ENCODE measurements around the gene NCBP1.
"Not testable (repeated sequence)": the region's sequence is repeated elsewhere in the genome, so short reads cannot be mapped to it uniquely, and the experiment has no call there.

Gene NCBP1

GRCh38 chr9:97672403-97672802, 38.8 kb downstream of the NCBP1 start:
- no peak for DNase-seq (ENCODE audit: low spot score)

DNA sequence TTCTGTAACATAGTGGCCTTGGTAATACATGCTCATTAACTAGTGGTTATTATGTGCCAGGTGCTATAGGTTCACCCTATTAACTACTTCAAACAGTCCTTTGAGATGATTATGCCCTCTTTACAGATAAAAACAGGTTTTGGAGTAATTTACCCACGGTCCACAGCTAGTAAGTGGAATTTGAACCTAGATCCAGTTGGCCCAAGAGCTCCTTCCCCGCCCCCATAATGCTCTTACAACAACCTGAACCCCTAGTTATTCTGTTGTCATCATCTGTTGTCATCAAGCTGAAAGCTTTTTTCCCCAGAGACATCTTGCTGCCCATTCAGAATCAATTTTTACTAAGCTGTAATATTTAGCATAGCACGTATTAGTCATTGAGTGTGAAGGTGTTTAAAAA, 40.3 kb downstream of the NCBP1 start:
- DNase-seq (ENCODE audit: low spot score): no peak

DNA sequence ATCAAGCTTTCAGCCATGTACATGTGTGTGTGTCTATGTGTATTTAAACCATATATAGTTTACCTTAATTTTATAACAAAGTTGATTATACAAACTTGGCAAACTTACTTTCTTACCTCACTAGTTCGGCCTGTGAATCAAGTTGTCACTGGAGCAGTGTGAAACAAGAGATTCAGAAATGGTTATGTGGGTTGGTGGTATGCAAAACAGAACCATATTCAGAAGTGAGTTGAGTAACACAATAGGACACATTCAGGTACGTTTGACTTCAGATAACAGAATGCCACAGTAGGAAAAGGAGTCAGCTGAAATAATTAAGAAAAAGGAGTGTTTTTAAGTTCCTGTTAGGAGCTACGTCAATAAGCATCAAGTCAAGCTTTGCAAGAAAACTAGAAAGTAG, 42.0 kb downstream of the NCBP1 start:
- no peak for DNase-seq (ENCODE audit: low spot score)

DNA sequence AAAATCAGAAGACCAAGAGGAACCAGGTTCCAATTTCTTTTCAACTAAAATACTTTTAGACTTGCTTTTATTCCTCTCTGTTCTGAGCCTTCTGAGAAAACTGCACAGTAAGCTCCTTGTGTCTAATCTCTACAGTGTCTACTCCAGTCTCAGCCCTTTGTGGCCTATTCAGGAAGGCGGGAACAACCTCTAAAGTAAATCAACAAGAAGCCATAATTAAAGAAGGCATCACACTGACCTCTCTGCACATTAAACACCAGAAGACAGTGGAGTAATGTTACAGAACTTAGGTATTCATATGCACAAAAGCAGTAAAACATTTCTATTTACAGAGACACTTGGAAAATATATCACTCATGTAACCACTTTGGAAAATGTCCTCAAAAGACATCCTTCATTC, 48.6 kb downstream of the NCBP1 start:
- DNase-seq (ENCODE audit: low spot score): no peak

DNA sequence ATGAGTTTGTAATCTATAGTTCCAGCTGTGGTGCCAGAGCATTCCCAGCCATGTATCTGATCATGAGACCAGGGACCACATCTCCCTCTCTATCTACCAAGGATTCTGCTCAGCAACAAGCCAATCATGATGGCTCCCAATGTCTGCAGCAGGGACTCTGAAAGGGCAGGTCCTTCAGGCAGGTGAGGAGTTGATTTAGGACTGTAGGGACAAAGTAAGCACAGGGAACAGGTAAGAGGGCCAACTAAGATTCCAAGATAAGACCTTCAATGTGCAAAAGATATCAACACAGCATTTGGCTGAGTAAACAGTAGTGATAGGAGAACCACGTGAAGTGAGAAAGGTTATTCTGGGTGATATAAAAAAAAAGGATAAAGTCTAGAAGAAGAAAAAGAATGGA, 55.0 kb downstream of the NCBP1 start:
- no peak for DNase-seq (ENCODE audit: low spot score)

DNA sequence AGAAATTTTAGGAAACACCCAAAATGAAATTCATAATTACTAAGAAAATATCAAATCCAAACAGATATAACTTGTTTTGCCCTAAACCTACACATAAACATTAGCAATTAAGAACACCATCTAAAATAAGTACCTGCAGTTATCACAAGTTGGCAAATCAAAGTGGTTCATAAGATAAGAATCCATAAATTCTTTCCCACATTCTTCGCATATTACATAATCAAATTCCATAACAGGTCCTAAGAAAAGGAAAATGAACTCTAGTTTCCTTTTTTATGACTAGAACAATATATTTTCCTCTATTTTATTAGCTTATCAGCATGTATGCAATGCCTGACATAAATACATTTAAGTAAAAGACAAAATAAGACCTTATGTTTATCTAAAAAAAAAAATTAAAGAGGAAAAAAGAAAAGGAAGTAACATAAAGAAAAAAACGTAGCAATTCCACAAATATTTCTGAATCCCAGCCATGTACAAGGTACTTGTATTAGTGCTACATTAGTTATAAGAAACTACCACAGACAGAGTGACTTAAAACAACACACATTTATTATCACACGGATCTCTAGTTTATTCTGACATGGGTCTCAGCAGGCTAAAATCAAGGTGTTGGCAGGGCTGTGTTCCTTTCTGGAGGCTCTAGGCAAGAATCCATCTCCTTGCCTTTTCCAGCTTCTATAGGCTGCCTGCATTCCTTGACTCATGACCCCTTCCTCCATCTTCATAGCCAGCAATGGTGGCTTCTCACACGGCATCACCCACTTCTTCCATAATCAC, 56.0 kb downstream of the NCBP1 start:
- DNase-seq (ENCODE audit: low spot score): no peak

DNA sequence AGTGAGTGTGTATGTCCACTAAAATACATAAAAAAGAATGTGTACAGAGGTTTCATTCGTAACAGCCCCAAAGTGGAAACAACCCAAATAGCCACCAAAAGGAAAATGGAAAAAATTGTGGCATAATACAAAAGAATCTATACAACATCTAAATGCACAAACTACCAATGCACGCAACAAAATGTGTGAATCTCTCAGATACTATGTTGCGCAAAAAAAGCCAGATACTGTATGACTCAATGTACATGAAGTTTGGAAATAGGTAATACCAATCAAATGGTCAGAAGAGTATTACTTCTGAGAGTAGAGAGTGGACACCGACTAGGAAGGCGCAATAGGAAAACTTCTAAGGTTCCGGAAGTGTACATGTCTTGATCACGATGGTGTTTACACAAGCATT, 61.1 kb downstream of the NCBP1 start:
- DNase-seq (ENCODE audit: low spot score): no peak

DNA sequence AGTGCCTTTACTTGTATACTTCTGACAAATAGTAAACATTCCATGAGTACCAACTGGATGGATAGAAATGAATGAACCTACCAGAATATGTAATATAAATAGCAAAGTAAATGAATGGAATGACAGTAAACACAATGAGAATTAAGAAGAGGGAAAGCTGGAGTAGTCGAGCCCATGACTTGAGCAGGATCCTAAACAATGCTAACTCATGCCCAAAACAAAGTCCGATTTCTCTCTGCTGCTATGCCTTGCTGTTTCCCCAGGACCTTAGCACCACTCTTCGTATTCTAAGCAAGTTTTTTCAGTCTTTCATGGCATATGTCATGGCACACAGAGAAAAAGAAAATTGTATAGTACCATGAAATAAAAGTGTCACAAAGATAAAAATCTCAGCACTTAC, 61.8 kb downstream of the NCBP1 start:
- no peak for DNase-seq (ENCODE audit: low spot score)

- no peak for DNase-seq (ENCODE audit: low spot score)
Observed at GRCh38 chr9:97695995-97696802, 62.6 kb downstream of the NCBP1 start.

DNA sequence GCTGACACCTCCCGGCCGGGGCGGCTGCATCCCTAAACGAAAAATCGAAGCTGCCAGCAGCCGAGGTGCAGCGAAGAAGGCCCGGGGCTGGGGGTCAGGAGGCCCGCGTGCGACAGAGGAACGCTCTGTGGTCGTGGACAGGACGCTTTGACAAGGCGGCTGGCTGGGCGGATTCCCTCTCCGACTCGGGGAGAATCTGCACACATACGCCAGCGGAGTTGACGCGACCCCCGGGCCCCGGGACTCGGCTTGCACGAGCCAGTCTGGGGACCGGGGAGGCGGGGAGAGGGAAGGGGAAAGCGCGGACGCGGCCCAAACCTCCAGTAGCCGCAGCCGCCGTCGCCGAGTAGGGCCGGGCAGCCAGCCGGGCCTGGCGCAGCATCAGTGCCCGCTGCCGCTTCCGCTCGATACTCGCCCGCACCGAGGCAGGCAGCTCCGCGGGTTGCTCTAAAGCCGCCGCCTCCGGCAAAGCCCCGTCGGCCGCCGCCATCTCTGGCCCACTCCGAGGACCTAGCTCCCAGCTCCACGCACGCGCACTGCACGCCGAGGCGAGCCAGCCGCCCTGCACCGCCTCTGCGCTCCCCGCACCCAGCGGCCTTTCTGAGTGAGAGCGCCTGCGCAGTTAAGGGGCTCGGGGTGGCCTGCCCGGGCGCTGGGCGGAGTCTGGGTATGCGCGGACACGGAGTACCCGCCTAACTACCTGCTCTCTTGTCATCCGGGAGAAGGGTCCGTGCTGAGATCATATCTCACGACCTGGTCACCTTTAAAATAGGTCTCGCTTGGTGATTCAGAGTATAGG, 63.4 kb downstream of the NCBP1 start, which contains the start of gene XPA:
XPA (minus strand) TSS at position 538 of the 799 bp plus-strand sequence; CDS start at position 490, 48 bp downstream.
- DNase-seq (ENCODE audit: low spot score): peak; percentile 97

DNA sequence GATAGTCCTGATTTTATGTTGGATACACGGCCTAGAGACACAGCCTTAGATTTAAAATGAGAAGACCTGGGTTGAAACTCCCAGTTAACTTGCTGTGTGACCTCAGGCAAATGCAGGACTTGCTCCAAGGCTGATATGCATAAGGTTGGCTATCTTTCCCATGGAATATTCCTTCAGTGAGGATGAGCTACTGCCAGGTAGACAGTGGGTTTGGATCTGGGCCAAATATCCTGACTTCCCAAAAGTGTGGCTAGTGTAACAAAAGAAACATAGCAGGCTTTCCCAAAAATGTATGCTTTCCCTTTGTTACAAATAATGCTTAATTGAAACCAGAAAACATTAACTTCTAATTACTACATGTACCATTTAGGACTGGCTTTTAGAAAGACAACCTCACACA, 64.2 kb downstream of the NCBP1 start:
- no peak for DNase-seq (ENCODE audit: low spot score)

DNA sequence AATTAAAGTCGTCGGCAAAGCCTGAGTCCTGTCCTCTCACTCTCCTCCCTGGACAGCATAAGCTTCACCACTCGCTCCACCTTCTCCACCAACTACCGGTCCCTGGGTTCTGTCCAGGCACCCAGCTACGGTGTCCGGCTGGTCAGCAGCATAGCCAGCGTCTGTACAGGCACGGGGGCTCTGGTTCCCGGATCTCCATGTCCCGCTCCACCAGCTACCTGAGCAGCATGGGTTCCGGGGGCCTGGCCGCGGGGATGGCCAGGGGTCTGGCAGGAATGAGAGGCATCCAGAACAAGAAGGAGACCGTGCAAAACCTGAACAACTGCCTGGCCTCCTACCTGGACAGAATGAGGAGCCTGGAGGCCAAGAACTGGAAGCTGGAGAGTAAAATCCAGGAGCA, 65.2 kb downstream of the NCBP1 start:
- no peak for DNase-seq (ENCODE audit: low spot score)

GRCh38 chr9:97699281-97699680, 65.7 kb downstream of the NCBP1 start:
- not testable (repeated sequence) for DNase-seq (ENCODE audit: low spot score)

- DNase-seq (ENCODE audit: low spot score): not testable (repeated sequence)
Observed at GRCh38 chr9:97699824-97700223, 66.2 kb downstream of the NCBP1 start.

DNA sequence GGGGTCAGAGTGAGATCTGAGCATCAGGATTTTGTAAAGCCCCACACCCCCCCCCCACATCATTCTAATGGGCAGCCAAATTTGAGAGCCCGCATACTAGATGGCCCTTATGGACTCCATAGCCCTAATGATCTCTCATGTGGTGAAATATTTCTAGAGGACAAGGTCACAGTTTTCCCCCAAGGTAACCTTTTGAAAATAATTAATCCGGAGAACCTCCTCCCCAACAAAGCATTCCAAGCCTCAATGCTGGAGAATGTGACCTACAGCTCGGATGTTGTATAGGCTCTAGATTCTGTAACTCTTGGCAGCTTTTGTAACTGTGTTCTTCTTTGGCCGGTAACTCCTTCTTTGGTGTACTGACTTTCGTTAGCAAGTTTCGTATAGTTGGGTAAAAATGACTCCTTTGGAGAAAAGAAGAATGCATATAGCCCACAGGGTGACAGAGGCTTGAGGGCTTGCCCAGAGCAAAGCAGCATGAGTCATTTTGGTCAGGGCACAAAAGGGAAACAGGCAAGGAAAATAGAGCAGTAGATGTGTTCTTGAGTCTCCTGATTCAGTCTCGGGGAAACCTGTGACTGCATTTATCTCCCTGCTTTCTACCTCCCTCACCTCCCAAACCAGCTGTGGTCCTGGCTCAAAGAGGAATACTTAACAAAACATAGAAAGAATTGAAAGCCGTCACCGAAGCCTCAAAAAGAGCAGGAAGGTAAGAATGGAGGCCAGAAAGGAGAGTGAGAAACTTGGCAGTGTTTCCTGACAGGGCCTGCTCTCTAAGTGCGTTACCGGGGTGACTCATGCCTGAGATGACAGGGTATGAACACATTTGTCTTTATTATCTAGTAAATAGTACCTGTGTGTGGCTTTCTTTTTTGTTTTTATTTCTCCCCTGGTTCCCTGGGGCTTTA, 70.1 kb downstream of the NCBP1 start:
- DNase-seq (ENCODE audit: low spot score): peak; percentile 50

- DNase-seq (ENCODE audit: low spot score): no peak
Observed at GRCh38 chr9:97704345-97704677, 70.7 kb downstream of the NCBP1 start.

- no peak for DNase-seq (ENCODE audit: low spot score)
Observed at GRCh38 chr9:97704851-97705250, 71.2 kb downstream of the NCBP1 start.

GRCh38 chr9:97705354-97705950, 71.8 kb downstream of the NCBP1 start:
- peak; percentile 23 for DNase-seq (ENCODE audit: low spot score)

DNA sequence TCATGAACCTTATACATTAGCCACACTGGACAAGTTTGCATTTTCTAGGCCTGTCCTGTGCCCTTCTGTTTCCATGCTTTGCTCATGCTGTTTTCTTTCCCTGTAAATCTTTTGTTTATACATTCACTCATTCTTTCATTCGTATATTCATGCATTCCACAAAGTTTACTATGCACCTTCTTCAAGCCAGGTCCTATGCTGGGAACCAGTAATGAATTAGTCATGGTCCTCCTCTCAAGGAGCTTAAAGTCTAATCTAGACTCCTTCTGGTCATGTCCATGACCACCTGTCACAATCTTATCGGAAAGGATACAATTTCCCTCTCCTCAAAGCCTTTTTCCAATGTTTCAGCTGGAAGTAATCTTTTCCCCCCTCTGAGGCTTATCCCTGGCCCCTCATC, 72.6 kb downstream of the NCBP1 start:
- no peak for DNase-seq (ENCODE audit: low spot score)

DNA sequence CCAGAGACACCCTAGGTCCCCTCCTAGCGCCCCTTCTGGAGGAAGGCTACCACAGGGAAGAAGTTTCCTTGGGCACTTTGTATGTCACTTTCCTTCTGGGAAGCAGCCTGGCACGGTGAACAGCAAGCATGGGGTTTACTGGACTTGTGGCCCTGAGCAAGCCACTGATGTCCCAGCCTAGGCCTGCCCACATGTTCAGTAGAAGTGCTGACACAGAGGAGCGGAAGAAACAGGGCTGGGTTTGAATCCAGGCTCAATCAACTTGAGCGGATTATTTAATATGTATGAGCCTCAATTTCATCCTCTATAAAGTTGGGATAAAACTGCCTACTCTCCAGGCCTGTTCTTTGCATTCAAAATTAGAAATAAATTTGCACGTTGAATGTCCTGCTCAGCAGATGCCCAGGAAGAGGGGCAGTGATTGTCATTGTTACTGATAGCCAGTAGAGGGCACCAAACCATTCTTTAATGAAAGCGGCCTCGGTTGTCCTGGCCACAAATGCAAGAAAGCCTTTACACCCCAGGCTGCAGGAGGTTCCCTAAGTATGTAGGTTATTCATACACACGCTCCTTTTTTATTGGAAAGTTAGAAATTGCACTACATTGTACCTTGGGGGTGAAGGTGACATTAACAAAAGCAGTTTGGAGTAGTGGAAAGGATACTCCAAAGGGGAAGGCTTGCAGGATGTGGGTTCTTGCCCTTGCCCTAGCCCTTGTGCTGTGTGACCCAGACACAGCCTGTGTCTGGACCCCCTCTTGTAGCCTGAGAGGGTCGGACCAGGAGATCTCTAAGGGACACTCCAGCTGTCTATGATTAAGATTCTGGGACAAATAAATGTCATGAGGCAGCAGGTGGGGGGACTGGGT, 77.0 kb downstream of the NCBP1 start:
- peak; percentile 76 for DNase-seq (ENCODE audit: low spot score)
